Measurements from ENCODE around the gene HSPA1L. TPM values are rescaled to one million over a fixed set of nuclear protein-coding genes. Genes with fewer than 3 reads are reported as not detected.

The HSPA1L gene
- total and polyA plus RNA-seq, 2 donors (not counting 3 experiments of a cell fraction or from before 2014, with no cell fraction given): 0.32 to 0.77 TPM

GRCh38 chr6:31764198-31764597, 50.9 kb downstream of the HSPA1L start:
- CTCF ChIA-PET: interaction anchor here (0.5 to 1.1 kb wide), 3 partner anchors 27 to 34 kb away, joined by 3 read pairs; no protein-coding TSS in a partner anchor
- no peak for DNase-seq (ENCODE audit: low read depth, low spot score)
- no peak overlapping the region for H3K4me2 ChIP-seq (ENCODE audit: insufficient read depth, low read length)
- no peak overlapping the region for H3K4me3 ChIP-seq (replicated peaks in 1 of 3; ENCODE audit: insufficient read depth in 1 of 3, low read depth in 1 of 3, low read length in 3 of 3)
- H3K27ac ChIP-seq (ENCODE audit: insufficient read depth, low read depth, low read length): no peak overlapping the region
- TF ChIP-seq POLR2AphosphoS5 (IDR thresholded peaks at IDR 0.05; ENCODE audit: insufficient read depth, low read depth, low read length) (no peak), MYC (IDR thresholded peaks at IDR 0.05; ENCODE audit: low read depth, low read length) (no peak), POLR2A (IDR thresholded peaks at IDR 0.05; ENCODE audit: low read depth, low read length) (no peak), CTCF (IDR thresholded peaks at IDR 0.05; ENCODE audit: extremely low read depth in 1 of 2, insufficient read depth in 1 of 2, low read depth in 1 of 2, low read length in 2 of 2) (no peak), JUN (IDR thresholded peaks at IDR 0.05; ENCODE audit: borderline replicate concordance, insufficient read depth, insufficient read length, low read depth) (no peak), GATA2 (IDR thresholded peaks at IDR 0.05; ENCODE audit: insufficient read depth, insufficient read length, low read depth, low read length) (no peak), MAX (IDR thresholded peaks at IDR 0.05; ENCODE audit: insufficient read depth, insufficient read length) (no peak), EZH2 (IDR thresholded peaks at IDR 0.05; ENCODE audit: borderline replicate concordance, low read depth, low read length, severe bottlenecking) (no peak), FOS (IDR thresholded peaks at IDR 0.05; ENCODE audit: borderline replicate concordance, insufficient read depth, low read length) (no peak)
- no peaks in the 10 kb centered on the region for H3K9me1 ChIP-seq (replicated peaks; ENCODE audit: control insufficient read depth, extremely low read depth, insufficient read depth, low read length)
- no peak for FAIRE-seq
- H3K9ac ChIP-seq (replicated peaks; ENCODE audit: extremely low read depth, insufficient read depth, low read length): no peak overlapping the region
- peaks cover 2% of the 10 kb centered on the region in 2 experiments for H3K36me3 ChIP-seq (ENCODE audit: control insufficient read depth in 2 of 2, extremely low read depth in 1 of 2, insufficient read depth in 2 of 2, low read length in 2 of 2)
- BruUV-seq (replicated peaks): no TSS peak
- H3K4me1 ChIP-seq (ENCODE audit: control insufficient read depth, extremely low read depth, insufficient read depth, low read length): no peaks in the 10 kb centered on the region
- dilution Hi-C loops (cut with MboI; ENCODE audit: extremely low pct_ligation_motif_present, low sequenced_read_pairs): no loop called here
- no peaks in the 10 kb centered on the region for H3K27me3 ChIP-seq (ENCODE audit: control insufficient read depth in 2 of 2, insufficient read depth in 2 of 2, low read length in 2 of 2)
- POLR2A ChIA-PET: no interaction called here
- intact Hi-C loops (cut with micrococcal nuclease): no loop called here
- H2AFZ ChIP-seq (ENCODE audit: low read depth, low read length): no peak overlapping the region
- H3K9me3 ChIP-seq (replicated peaks; ENCODE audit: control insufficient read depth, insufficient read depth, low read length): no peaks in the 10 kb centered on the region
- H3K79me2 ChIP-seq (ENCODE audit: control insufficient read depth, insufficient read depth, low read length): no peaks in the 10 kb centered on the region
- no peaks in the 10 kb centered on the region for H4K20me1 ChIP-seq (replicated peaks; ENCODE audit: control insufficient read depth, extremely low read depth, insufficient read depth, low read length)
